CD4-positive, alpha-beta T cell treated with Interferon gamma for 1 hour (primary cell): ENCODE measurements around the gene SDHA.
"Not testable (repeated sequence)": the region's sequence is repeated elsewhere in the genome, so short reads cannot be mapped to it uniquely, and the experiment has no call there.

Source experiments
- DNase-seq: peaks from one replicate; pipeline ENCODE4 v3.0.0-alpha.2; 2020

The SDHA gene

GRCh38 chr5:223791-224190 is 5.7 kb downstream of the SDHA start:
- no peak for DNase-seq

GRCh38 chr5:225334-225733 is 7.2 kb downstream of the SDHA start:
- no peak for DNase-seq

- not testable (repeated sequence) for DNase-seq
These were observed 9.3 kb downstream of the SDHA start for GRCh38 chr5:227375-227774.

DNA sequence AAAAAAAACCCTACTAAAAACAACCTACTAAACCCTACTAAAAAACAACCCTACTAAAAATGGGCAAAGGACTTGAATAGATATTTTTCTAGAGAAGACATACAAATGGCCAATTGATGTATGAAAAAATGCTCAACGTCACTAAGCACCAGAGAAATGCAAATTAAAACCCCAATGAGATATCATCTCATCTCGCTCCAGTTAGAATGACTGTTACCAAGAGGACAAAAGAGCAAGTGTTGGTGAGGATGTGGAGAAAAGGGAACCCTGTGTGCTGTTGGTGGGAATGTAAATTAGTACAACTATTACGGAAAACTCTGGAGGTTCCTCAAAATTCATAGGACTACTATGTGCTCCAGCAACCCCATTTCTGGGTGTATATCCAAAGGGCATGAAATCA is 10.8 kb downstream of the SDHA start:
- DNase-seq: no peak

GRCh38 chr5:230711-231110 is 12.6 kb downstream of the SDHA start:
- DNase-seq: no peak

DNA sequence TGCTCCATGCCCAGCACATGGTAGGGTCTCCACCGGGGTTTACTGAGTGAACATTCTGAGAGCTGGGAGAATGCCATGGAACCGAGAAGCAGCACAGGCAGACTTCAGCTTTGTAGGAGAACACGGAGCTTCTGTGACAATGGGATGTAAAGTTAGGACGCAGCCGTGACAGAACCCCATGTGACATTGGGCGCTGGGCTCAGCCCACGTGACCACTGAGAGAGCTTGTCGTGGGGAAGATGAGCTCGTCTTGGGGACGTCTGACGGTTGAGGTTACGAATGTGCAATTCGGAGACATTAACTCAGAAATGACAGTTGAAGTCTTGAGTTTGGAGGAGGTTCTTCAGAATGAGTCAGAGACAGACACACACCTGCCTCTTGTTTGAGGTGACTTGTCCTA is 13.5 kb downstream of the SDHA start:
- no peak for DNase-seq

DNA sequence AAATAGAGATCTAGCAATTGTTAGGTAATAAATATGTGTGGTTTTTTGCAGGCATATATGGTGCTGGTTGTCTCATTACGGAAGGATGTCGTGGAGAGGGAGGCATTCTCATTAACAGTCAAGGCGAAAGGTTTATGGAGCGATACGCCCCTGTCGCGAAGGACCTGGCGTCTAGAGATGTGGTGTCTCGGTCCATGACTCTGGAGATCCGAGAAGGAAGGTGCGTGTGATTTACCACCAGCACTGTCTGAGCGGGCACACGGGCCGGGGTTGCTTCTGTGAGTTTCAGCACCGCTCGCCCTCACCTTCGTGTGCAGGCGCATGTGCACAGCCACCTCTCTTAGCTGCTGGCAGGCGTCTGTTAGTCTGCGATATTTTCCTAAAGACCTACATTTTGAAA is 15.3 kb downstream of the SDHA start:
- DNase-seq: not testable (repeated sequence)

- DNase-seq: no peak
These were observed 16.3 kb downstream of the SDHA start for GRCh38 chr5:234450-234849.

DNA sequence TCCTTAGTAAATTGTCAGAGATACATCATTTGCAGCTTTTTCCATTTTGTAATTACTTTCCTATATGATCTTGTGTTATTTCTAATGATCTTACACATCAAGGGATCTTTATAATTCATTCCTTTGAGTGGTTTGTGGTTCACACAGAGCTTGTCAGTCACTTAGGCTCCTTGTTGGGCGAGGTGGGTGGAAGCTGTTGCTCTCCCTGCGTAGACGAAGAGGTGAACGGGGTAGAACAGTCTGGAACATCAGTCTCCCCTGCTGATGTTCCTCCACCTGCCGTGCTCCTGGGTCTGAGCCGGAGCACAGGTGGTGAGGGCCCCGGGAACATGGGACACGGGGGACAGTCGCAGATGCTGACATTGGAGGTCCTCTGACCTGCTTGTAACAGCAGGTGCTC is 17.4 kb downstream of the SDHA start:
- not testable (repeated sequence) for DNase-seq

GRCh38 chr5:237931-238330 is 19.8 kb downstream of the SDHA start:
- DNase-seq: not testable (repeated sequence)

DNA sequence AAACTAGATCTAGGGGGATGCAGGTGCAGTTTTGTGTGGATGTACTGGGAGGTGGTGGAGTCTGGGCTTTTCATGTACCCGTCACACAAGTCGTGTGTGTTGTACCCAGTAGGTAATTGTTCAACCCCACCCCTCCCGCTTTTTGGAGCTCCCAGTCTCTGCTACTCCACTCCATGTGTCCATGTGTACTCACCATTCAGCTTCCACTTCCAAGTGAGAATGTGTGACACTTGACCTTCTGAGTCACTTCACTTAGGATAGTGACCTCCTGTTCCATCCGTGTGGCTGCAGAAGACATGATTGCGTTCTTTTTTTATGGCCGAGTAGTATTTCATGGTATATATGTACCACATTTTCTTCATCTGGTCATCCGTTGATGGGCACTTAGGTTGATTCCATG is 22.4 kb downstream of the SDHA start:
- not testable (repeated sequence) for DNase-seq

DNA sequence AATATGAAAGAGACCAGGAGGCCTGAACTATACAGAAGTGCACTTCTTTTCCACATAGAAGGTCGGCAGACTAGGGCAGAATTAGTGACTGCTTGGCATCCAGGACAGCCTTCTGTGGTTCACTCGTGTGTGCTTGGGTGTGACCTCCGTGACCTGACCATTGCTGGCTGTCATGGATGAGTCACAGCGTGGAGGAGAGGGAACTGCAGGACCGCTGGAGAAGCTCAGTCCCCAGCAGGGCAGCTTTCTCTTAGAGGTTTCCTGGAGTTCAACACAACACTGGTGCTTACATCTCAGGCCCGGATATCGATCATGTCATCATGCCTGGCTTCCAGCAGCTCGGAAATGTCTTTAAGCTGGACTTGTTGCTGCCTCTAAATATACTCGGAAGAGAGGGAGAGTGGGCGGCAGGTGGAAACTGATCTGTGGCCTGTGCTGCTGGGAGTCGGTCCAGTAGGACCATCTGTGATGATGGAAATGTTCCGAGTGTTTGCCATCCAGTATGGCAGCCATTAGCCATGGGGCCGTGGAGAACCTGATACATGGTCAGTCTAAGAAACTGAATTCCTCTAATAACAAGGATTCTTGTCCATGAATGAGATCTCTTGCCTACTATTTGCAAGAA is 23.0 kb downstream of the SDHA start:
- DNase-seq: not testable (repeated sequence)

GRCh38 chr5:243683-244367 is 25.7 kb downstream of the SDHA start:
- not testable (repeated sequence) for DNase-seq

- DNase-seq: not testable (repeated sequence)
These were observed 27.6 kb downstream of the SDHA start for GRCh38 chr5:245717-246116.

- not testable (repeated sequence) for DNase-seq
These were observed 32.3 kb downstream of the SDHA start for GRCh38 chr5:250396-250795.

- DNase-seq: not testable (repeated sequence)
These were observed 32.9 kb downstream of the SDHA start for GRCh38 chr5:251016-251415.

DNA sequence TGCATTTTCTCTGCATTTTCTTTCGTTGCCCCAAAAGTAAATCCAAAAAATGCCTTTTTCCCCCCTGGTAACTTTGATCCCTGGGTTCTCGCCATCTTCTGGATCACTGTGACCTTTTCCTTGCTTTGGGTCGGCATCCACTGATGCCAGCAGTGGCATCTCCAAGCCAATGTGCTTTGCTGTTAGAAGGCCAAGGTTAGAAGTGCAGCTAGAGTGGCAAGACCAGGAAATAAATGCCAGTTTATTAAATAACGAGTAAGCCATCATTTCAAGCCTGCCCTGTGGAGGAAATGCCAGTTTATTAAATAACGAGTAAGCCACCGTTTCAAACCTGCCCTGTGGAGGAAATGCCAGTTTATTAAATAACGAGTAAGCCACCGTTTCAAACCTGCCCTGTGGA is 33.4 kb downstream of the SDHA start:
- DNase-seq: not testable (repeated sequence)

DNA sequence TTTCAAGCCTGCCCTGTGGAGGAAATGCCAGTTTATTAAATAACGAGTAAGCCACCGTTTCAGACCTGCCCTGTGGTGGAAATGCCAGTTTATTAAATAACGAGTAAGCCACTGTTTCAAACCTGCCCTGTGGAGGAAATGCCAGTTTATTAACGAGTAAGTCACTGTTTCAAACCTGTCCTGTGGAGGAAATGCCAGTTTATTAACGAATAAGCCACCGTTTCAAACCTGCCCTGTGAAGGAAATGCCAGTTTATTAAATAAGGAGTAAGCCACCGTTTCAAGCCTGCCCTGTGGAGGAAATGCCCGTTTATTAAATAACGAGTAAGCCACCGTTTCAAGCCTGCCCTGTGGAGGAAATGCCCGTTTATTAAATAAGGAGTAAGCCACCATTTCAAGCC is 33.9 kb downstream of the SDHA start:
- not testable (repeated sequence) for DNase-seq

DNA sequence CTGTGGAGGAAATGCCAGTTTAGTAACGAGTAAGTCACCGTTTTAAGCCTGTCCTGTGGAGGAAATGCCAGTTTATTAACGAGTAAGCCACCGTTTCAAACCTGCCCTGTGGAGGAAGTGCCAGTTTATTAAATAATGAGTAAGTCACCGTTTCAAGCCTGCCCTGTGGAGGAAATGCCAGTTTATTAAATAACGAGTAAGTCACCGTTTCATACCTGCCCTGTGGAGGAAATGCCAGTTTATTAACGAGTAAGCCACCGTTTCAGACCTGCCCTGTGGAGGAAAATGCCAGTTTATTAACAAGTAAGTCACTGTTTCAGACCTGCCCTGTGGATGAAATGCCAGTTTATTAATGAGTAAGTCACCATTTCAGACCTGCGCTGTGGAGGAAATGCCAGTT is 34.4 kb downstream of the SDHA start:
- no peak for DNase-seq

- DNase-seq: not testable (repeated sequence)
These were observed 36.2 kb downstream of the SDHA start for GRCh38 chr5:254322-254721.

- DNase-seq: not testable (repeated sequence)
These were observed 37.0 kb downstream of the SDHA start for GRCh38 chr5:255116-255515.

DNA sequence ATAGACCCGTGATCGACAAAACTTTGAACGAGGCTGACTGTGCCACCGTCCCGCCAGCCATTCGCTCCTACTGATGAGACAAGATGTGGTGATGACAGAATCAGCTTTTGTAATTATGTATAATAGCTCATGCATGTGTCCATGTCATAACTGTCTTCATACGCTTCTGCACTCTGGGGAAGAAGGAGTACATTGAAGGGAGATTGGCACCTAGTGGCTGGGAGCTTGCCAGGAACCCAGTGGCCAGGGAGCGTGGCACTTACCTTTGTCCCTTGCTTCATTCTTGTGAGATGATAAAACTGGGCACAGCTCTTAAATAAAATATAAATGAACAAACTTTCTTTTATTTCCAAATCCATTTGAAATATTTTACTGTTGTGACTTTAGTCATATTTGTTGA is 38.2 kb downstream of the SDHA start:
- not testable (repeated sequence) for DNase-seq

DNA sequence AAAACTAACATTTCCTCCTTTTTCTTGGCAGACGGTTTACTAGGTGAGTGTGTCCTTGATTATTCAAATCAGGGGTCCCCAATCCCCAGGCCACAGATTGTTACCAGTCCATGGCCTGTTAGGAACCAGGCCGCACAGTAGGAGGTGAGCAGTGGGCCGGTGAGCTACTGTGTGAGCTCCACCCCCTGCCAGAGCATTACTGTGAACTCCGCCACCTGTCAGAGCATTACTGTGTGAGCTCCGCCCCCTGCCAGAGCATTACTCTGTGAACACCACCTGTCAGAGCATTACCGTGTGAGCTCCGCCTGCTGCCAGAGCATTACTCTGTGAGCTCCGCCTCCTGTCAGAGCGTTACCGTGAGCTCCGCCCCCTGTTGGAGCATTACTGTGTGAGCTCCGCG is 39.0 kb downstream of the SDHA start:
- DNase-seq: no peak

GRCh38 chr5:263275-263974 is 45.3 kb downstream of the SDHA start:
- not testable (repeated sequence) for DNase-seq
